ENCODE results near the gene LRRC36.
"Not testable (repeated sequence)": the region's sequence is repeated elsewhere in the genome, so short reads cannot be mapped to it uniquely, and the experiment has no call there.

DNA sequence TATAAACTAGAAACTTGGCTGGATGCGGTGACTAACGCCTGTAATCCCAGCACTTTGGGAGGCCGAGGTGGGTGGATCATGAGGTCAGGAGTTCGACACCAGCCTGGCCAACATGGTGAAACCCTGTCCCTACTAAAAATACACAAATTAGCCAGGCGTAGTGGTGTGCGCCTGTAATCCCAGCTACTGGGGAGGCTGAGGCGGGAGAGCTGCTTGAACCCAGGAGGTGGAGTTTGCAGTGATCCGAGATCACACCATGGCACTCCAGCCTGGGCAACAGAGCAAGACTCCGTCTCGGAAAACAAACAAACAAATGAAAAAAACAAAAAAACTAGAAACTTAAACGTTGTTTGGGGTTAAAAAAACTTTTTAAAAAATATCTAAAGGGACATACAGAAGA is 49.4 kb downstream of the LRRC36 start:
- TF ChIP-seq, protein P1, sequence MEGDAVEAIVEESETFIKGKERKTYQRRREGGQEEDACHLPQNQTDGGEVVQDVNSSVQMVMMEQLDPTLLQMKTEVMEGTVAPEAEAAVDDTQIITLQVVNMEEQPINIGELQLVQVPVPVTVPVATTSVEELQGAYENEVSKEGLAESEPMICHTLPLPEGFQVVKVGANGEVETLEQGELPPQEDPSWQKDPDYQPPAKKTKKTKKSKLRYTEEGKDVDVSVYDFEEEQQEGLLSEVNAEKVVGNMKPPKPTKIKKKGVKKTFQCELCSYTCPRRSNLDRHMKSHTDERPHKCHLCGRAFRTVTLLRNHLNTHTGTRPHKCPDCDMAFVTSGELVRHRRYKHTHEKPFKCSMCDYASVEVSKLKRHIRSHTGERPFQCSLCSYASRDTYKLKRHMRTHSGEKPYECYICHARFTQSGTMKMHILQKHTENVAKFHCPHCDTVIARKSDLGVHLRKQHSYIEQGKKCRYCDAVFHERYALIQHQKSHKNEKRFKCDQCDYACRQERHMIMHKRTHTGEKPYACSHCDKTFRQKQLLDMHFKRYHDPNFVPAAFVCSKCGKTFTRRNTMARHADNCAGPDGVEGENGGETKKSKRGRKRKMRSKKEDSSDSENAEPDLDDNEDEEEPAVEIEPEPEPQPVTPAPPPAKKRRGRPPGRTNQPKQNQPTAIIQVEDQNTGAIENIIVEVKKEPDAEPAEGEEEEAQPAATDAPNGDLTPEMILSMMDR (conservative IDR thresholded peaks at IDR 0.05; ENCODE audit: low read length): not testable (repeated sequence)
- TF ChIP-seq EZH2phosphoT487 (IDR thresholded peaks at IDR 0.05; ENCODE audit: borderline replicate concordance): not testable (repeated sequence)

Measured in Loucy (cell line).